Osteoblast (primary cell): ENCODE data around the gene TMCC2. TPM values are rescaled to one million over a fixed set of nuclear protein-coding genes. Genes with fewer than 3 reads are reported as not detected.

Experiments used
- DNase-seq: peaks from one replicate; pipeline ENCODE4 v3.0.0; 2011; ENCODE audit warnings: low spot score, mixed read lengths; ENCODE audit not compliant: insufficient read length; ENCODE audit errors: missing footprints
- H2AFZ ChIP-seq: 2 replicates; pipeline ENCODE4 v1.6.0; 2011; ENCODE audit warnings: mild to moderate bottlenecking, low read length
- H3K27ac ChIP-seq: 2 replicates; pipeline ENCODE4 v1.5.1; 2011; ENCODE audit warnings: mild to moderate bottlenecking, low read depth, low read length, moderate library complexity
- H3K27me3 ChIP-seq: 2 replicates; pipeline ENCODE4 v1.6.0; 2012; ENCODE audit warnings: mild to moderate bottlenecking, control low read depth, inconsistent platforms, low read length, moderate library complexity; ENCODE audit not compliant: insufficient read depth
- H3K36me3 ChIP-seq: 2 replicates; pipeline ENCODE4 v1.5.1; 2011; ENCODE audit warnings: mild to moderate bottlenecking, low read length, control low read depth, moderate library complexity; ENCODE audit not compliant: insufficient read depth
- H3K4me1 ChIP-seq: 2 replicates; pipeline ENCODE4 v1.5.1; 2011; ENCODE audit warnings: mild to moderate bottlenecking, low read length, control low read depth, moderate library complexity; ENCODE audit not compliant: insufficient read depth
- H3K4me2 ChIP-seq: 2 replicates; pipeline ENCODE4 v1.6.0; 2011; ENCODE audit warnings: mild to moderate bottlenecking, low read length; ENCODE audit not compliant: insufficient read depth
- H3K4me3 ChIP-seq: fragments of 200-600 bp; sonication (generic); 3 replicates; pipeline ENCODE4 v1.5.1; 2012; ENCODE audit warnings: mild to moderate bottlenecking, low read length, inconsistent platforms; ENCODE audit not compliant: insufficient read depth
- H3K79me2 ChIP-seq: 2 replicates; pipeline ENCODE4 v1.6.0; 2012; ENCODE audit warnings: mild to moderate bottlenecking, low read length, control low read depth, inconsistent platforms; ENCODE audit not compliant: insufficient read depth
- H3K9me3 ChIP-seq: 2 replicates; pipeline ENCODE4 v1.5.1; 2011; ENCODE audit warnings: low read depth, low read length, control low read depth
- H4K20me1 ChIP-seq: 2 replicates; pipeline ENCODE4 v1.6.0; 2012; ENCODE audit warnings: mild to moderate bottlenecking, low read length, control low read depth; ENCODE audit not compliant: insufficient read depth
- total RNA-seq: library from RNA; depleted of rRNA; stranded (reverse); fragments of >200 nt; gene quantifications from 2 replicates; pipeline ENCODE4 v1.2.3, GENCODE V29; 2012
- TF ChIP-seq, protein P1 (sequence below): IDR thresholded peaks from 2 replicates; pipeline ENCODE4 v1.5.1; 2011; ENCODE audit warnings: mild to moderate bottlenecking, low read depth, low read length, moderate library complexity; ENCODE audit errors: extremely low read depth

Gene TMCC2
- total RNA-seq, 1 donor = 1.8 TPM

DNA sequence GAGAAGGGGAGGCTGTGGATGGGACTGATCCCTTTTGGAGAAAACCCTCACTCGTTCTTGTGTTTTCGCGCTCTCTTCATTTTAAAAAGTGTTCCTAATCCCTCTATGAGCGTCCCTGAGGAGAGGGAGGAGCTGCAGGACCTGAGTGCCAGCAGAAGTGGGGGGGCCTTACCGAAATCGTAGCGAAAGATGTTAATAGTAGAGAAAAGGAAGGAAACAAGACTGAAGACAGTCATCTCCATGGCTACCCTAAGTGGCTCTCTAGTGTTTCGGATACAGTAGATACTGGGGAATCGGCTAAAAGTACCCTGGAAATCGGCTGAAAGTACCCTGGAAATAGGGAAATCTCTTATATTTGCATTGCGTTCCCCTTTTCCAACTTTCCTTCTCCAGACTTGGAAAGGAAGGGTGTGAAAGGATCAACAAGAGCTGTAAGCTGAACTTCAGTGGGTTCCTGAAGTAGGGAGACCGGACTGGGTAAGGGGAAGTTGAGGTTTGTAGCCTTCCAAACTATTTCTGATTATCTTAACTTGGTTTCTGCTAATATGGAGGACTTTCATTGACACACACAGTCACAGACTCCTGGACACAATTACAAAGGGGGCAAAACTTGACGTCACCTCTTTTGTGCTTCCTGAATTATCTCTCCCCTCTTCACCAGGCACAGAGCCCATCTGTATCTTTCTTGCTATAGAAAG lies 15.8 kb upstream of the TMCC2 start:
- H4K20me1 ChIP-seq = no peaks in the 10 kb centered on the region
- peaks cover 11% of the 10 kb centered on the region for H3K4me1 ChIP-seq
- peak overlapping the region; percentile 98 for H3K4me3 ChIP-seq
- no peaks in the 10 kb centered on the region for H3K9me3 ChIP-seq
- no peaks in the 10 kb centered on the region for H3K36me3 ChIP-seq
- no peak for DNase-seq
- peaks cover 43% of the 10 kb centered on the region for H3K79me2 ChIP-seq
- peak overlapping the region; percentile 91 for H3K27ac ChIP-seq
- H3K4me2 ChIP-seq = peak overlapping the region; percentile 99
- H3K27me3 ChIP-seq = no peaks in the 10 kb centered on the region
- H2AFZ ChIP-seq = peak overlapping the region; percentile 98
- TF ChIP-seq, protein P1, sequence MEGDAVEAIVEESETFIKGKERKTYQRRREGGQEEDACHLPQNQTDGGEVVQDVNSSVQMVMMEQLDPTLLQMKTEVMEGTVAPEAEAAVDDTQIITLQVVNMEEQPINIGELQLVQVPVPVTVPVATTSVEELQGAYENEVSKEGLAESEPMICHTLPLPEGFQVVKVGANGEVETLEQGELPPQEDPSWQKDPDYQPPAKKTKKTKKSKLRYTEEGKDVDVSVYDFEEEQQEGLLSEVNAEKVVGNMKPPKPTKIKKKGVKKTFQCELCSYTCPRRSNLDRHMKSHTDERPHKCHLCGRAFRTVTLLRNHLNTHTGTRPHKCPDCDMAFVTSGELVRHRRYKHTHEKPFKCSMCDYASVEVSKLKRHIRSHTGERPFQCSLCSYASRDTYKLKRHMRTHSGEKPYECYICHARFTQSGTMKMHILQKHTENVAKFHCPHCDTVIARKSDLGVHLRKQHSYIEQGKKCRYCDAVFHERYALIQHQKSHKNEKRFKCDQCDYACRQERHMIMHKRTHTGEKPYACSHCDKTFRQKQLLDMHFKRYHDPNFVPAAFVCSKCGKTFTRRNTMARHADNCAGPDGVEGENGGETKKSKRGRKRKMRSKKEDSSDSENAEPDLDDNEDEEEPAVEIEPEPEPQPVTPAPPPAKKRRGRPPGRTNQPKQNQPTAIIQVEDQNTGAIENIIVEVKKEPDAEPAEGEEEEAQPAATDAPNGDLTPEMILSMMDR = no peak

DNA sequence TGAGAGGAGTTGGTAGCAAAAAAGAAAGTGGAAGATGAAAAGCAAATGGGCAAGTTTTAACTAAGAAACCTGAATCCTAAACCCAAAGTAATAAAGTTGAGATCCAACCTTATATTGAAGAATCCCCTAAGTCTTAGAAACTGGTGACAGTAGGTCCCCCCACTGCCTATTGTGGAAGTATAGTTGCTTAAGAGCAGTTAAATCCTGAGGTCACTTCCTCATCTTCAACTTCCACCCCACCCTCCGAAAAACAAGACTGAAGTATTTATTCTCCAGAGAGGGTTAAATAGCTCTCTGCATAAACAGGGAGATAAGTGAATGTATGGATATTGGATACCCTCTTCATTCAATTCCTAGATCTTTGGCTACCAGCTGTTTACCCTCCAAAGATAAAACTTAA lies 13.0 kb upstream of the TMCC2 start:
- Histone ChIP-seq H3K4me2 (no peak overlapping the region), H3K4me1 (peaks cover 11% of the 10 kb centered on the region), H4K20me1 (no peaks in the 10 kb centered on the region), H3K36me3 (no peaks in the 10 kb centered on the region), H3K79me2 (peaks cover 16% of the 10 kb centered on the region), H3K9me3 (no peaks in the 10 kb centered on the region), H3K27ac (no peak overlapping the region), H3K4me3 (no peak overlapping the region), H2AFZ (no peak overlapping the region), H3K27me3 (no peaks in the 10 kb centered on the region)
- TF ChIP-seq, protein P1 = no peak
- no peak for DNase-seq

GRCh38 chr1:205216588-205216987 lies 11.2 kb upstream of the TMCC2 start:
- Histone ChIP-seq H2AFZ (no peak overlapping the region), H3K4me2 (no peak overlapping the region), H3K27ac (no peak overlapping the region), H3K4me3 (no peak overlapping the region), H3K27me3 (no peaks in the 10 kb centered on the region), H3K4me1 (peaks cover 5% of the 10 kb centered on the region), H3K36me3 (no peaks in the 10 kb centered on the region), H3K79me2 (no peaks in the 10 kb centered on the region), H3K9me3 (no peaks in the 10 kb centered on the region), H4K20me1 (no peaks in the 10 kb centered on the region)
- TF ChIP-seq, protein P1 = no peak
- DNase-seq = no peak

GRCh38 chr1:205217418-205217817 lies 10.3 kb upstream of the TMCC2 start:
- H2AFZ ChIP-seq = no peak overlapping the region
- no peaks in the 10 kb centered on the region for H3K79me2 ChIP-seq
- no peaks in the 10 kb centered on the region for H4K20me1 ChIP-seq
- DNase-seq = peak; percentile 15
- no peaks in the 10 kb centered on the region for H3K4me1 ChIP-seq
- TF ChIP-seq, protein P1 = no peak
- H3K4me3 ChIP-seq = no peak overlapping the region
- H3K36me3 ChIP-seq = no peaks in the 10 kb centered on the region
- no peaks in the 10 kb centered on the region for H3K27me3 ChIP-seq
- no peak overlapping the region for H3K4me2 ChIP-seq
- no peak overlapping the region for H3K27ac ChIP-seq
- H3K9me3 ChIP-seq = no peaks in the 10 kb centered on the region
